ENCODE measurements around the gene GMDS. TPM values are rescaled to one million over a fixed set of nuclear protein-coding genes. Genes with fewer than 3 reads are reported as not detected.

The GMDS gene
- total RNA-seq, 1 experiment from 2014 or later = 35.0 TPM

DNA sequence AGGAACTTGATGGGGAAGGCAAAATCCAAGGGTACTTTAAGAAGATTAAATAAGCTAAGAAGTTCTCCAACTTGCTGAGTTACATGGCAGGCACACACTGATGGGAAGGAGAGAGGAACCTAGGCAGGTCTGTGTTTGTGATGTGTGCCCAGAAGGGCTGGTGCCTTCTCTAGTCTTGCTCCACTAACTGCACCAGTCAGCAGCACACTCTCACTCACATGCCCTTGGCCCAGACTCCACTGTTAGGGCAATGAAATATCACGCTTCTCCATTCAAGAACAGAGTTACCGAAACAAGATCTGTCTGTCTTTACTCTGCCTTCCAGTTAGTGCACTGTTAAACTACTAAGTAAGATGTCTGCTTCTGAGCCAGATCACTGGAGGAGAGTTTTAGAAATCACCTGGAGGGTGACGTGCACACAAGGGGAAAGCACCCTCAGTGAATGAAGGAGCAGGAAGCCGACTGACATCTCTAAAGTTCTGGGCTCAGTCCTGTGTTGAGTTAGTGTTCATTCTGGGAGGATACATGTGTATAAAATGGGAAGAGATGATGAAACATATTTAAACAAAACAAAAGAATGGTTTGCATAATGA lies 384.6 kb downstream of the GMDS start:
- Mint-ChIP-seq H3K27ac (peak overlapping the region; percentile 33), H3K9me3 (no peaks in the 10 kb centered on the region), H3K27me3 (ENCODE audit: low read depth) (no peaks in the 10 kb centered on the region), H3K4me1 (peaks cover 58% of the 10 kb centered on the region), H3K36me3 (no peaks in the 10 kb centered on the region), H3K4me3 (no peak overlapping the region)
- ChIA-PET CTCF (no interaction called here), POLR2A (no interaction called here)
- TF ChIP-seq, protein P1, sequence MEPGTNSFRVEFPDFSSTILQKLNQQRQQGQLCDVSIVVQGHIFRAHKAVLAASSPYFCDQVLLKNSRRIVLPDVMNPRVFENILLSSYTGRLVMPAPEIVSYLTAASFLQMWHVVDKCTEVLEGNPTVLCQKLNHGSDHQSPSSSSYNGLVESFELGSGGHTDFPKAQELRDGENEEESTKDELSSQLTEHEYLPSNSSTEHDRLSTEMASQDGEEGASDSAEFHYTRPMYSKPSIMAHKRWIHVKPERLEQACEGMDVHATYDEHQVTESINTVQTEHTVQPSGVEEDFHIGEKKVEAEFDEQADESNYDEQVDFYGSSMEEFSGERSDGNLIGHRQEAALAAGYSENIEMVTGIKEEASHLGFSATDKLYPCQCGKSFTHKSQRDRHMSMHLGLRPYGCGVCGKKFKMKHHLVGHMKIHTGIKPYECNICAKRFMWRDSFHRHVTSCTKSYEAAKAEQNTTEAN (CRISPR knock-in tag; IDR thresholded peaks at IDR 0.05) = no peak
- TF ChIP-seq E2F5 (CRISPR knock-in tag; IDR thresholded peaks at IDR 0.05) = no peak
- DNase-seq (ENCODE audit: low spot score) = no peak
- ATAC-seq = no peak

GRCh38 chr6:1858859-1859258 lies 386.5 kb downstream of the GMDS start:
- peaks cover 54% of the 10 kb centered on the region for H3K4me1 Mint-ChIP-seq
- TF ChIP-seq PRRX2 (CRISPR knock-in tag; IDR thresholded peaks at IDR 0.05) = no peak
- POLR2A ChIA-PET = interaction anchor here (0.7 kb wide), 1 partner anchor 13 kb away, joined by 3 read pairs; no protein-coding TSS in a partner anchor
- H3K27ac Mint-ChIP-seq = no peak overlapping the region
- H3K9me3 Mint-ChIP-seq = no peaks in the 10 kb centered on the region
- no peak for DNase-seq (ENCODE audit: low spot score)
- peak; percentile 72 for ATAC-seq
- H3K27me3 Mint-ChIP-seq (ENCODE audit: low read depth) = no peaks in the 10 kb centered on the region
- H3K4me3 Mint-ChIP-seq = no peak overlapping the region
- no peaks in the 10 kb centered on the region for H3K36me3 Mint-ChIP-seq
- CTCF ChIA-PET = interaction anchor here (0.9 kb wide), 1 partner anchor 34 kb away, joined by 5 read pairs; no protein-coding TSS in a partner anchor

DNA sequence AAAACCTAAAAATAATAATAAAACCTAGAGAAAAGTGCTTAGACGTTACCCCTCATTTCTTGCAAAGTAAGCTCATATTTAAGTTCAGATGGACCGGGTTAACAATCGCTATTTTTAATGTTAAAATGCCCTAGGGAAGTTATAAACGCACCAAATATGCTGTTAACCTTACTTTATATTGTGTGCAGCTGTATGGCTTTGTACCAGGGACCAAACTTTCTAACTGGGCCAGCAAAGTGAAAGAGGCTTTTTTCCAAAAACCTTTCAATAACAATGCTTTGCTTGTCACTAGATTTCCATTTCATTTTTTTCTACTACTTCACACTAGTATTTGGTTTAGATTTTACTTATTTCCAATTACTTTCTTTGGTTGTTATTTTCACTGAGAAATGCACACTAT lies 387.2 kb downstream of the GMDS start:
- Mint-ChIP-seq H3K27ac (no peak overlapping the region), H3K36me3 (no peaks in the 10 kb centered on the region), H3K4me3 (no peak overlapping the region), H3K27me3 (ENCODE audit: low read depth) (no peaks in the 10 kb centered on the region), H3K9me3 (no peaks in the 10 kb centered on the region), H3K4me1 (peaks cover 54% of the 10 kb centered on the region)
- no peak for DNase-seq (ENCODE audit: low spot score)
- TF ChIP-seq, protein P2, sequence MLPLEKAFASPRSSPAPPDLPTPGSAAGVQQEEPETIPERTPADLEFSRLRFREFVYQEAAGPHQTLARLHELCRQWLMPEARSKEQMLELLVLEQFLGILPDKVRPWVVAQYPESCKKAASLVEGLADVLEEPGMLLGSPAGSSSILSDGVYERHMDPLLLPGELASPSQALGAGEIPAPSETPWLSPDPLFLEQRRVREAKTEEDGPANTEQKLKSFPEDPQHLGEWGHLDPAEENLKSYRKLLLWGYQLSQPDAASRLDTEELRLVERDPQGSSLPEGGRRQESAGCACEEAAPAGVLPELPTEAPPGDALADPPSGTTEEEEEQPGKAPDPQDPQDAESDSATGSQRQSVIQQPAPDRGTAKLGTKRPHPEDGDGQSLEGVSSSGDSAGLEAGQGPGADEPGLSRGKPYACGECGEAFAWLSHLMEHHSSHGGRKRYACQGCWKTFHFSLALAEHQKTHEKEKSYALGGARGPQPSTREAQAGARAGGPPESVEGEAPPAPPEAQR (CRISPR knock-in tag; IDR thresholded peaks at IDR 0.05) = no peak
- TF ChIP-seq NR1H2 (CRISPR knock-in tag; IDR thresholded peaks at IDR 0.05) (no peak), TP53 (CRISPR knock-in tag; IDR thresholded peaks at IDR 0.05) (no peak), PREB (CRISPR knock-in tag; IDR thresholded peaks at IDR 0.05; ENCODE audit: borderline replicate concordance) (no peak)
- no peak for ATAC-seq
- POLR2A ChIA-PET = no interaction called here
- CTCF ChIA-PET = no interaction called here

- Mint-ChIP-seq H3K27ac (no peak overlapping the region; the same call in 1 of the 2 replicates), H3K4me3 (no peak overlapping the region), H3K9me3 (no peaks in the 10 kb centered on the region), H3K4me1 (peaks cover 48% of the 10 kb centered on the region), H3K27me3 (ENCODE audit: low read depth) (no peaks in the 10 kb centered on the region), H3K36me3 (no peaks in the 10 kb centered on the region)
- ATAC-seq = no peak; the same call in 1 of the 2 replicates
- TF ChIP-seq GTF2I (CRISPR knock-in tag; conservative IDR thresholded peaks at IDR 0.05) = no peak
- TF ChIP-seq, protein P3, sequence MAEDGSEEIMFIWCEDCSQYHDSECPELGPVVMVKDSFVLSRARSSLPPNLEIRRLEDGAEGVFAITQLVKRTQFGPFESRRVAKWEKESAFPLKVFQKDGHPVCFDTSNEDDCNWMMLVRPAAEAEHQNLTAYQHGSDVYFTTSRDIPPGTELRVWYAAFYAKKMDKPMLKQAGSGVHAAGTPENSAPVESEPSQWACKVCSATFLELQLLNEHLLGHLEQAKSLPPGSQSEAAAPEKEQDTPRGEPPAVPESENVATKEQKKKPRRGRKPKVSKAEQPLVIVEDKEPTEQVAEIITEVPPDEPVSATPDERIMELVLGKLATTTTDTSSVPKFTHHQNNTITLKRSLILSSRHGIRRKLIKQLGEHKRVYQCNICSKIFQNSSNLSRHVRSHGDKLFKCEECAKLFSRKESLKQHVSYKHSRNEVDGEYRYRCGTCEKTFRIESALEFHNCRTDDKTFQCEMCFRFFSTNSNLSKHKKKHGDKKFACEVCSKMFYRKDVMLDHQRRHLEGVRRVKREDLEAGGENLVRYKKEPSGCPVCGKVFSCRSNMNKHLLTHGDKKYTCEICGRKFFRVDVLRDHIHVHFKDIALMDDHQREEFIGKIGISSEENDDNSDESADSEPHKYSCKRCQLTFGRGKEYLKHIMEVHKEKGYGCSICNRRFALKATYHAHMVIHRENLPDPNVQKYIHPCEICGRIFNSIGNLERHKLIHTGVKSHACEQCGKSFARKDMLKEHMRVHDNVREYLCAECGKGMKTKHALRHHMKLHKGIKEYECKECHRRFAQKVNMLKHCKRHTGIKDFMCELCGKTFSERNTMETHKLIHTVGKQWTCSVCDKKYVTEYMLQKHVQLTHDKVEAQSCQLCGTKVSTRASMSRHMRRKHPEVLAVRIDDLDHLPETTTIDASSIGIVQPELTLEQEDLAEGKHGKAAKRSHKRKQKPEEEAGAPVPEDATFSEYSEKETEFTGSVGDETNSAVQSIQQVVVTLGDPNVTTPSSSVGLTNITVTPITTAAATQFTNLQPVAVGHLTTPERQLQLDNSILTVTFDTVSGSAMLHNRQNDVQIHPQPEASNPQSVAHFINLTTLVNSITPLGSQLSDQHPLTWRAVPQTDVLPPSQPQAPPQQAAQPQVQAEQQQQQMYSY (CRISPR knock-in tag; IDR thresholded peaks at IDR 0.05) = no peak
- TF ChIP-seq, protein P4, sequence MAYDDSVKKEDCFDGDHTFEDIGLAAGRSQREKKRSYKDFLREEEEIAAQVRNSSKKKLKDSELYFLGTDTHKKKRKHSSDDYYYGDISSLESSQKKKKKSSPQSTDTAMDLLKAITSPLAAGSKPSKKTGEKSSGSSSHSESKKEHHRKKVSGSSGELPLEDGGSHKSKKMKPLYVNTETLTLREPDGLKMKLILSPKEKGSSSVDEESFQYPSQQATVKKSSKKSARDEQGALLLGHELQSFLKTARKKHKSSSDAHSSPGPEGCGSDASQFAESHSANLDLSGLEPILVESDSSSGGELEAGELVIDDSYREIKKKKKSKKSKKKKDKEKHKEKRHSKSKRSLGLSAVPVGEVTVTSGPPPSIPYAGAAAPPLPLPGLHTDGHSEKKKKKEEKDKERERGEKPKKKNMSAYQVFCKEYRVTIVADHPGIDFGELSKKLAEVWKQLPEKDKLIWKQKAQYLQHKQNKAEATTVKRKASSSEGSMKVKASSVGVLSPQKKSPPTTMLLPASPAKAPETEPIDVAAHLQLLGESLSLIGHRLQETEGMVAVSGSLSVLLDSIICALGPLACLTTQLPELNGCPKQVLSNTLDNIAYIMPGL (CRISPR knock-in tag; IDR thresholded peaks at IDR 0.05) = no peak
- no peak for DNase-seq (ENCODE audit: low spot score)
- ChIA-PET CTCF (interaction anchor here (1.1 kb wide), 2 partner anchors 14 to 497 kb away, joined by 3 to 4 read pairs; no protein-coding TSS in a partner anchor), POLR2A (no interaction called here)
Measured at GRCh38 chr6:1856381-1856780, 389.0 kb downstream of the GMDS start.

All from WTC11 (cell line).